HL-60/S4 (cell line): Measurements from ENCODE around the gene FNDC3B.
"Not testable (repeated sequence)": the region's sequence is repeated elsewhere in the genome, so short reads cannot be mapped to it uniquely, and the experiment has no call there.

Experiments
- in situ Hi-C: fragments of 300-500 bp; cut with MboI; formaldehyde crosslinking; loops from 2 replicates; pipeline ENCODE4 v1.14.3; 2022; ENCODE audit warnings: low sequenced_read_pairs

FNDC3B gene

DNA sequence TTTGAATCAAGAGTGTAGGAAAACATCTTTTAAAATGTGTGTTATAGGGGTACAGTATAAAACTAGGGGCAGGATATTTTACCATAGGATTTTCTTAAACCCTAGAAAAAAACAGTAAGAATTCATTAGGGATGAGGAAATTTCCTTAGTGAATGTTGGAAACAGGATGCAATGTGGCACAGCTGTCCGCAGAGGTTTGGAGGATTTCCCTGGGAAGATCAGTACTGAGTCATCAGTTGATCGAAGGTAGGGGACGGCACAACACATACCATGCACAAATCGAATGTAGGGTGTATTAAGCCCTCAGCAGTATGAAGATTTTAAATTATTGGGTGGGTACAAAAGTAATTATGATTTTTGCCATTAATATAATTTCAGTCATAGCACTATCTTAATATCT lies 49.9 kb downstream of the FNDC3B start:
- in situ Hi-C loops, result no loop called here

DNA sequence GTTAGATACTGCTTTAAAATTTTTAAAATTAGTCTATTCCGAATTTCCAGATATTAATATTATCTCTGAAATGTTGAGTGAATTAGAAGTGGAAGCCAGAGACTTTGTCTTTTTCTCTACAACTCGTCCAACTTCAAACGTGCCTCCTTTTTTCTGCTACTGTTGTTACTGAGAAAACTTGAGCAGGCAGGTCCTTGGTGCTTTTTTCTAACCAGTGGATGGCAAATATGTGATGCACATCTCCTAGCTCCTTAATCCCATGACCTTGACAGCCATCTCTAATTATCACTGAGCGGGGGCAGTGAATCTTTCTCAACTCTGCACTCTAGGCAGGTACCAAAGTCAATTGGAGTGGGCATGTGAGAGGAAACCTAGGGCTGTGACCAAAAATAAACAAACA lies 50.7 kb downstream of the FNDC3B start:
- in situ Hi-C loops, result no loop called here

DNA sequence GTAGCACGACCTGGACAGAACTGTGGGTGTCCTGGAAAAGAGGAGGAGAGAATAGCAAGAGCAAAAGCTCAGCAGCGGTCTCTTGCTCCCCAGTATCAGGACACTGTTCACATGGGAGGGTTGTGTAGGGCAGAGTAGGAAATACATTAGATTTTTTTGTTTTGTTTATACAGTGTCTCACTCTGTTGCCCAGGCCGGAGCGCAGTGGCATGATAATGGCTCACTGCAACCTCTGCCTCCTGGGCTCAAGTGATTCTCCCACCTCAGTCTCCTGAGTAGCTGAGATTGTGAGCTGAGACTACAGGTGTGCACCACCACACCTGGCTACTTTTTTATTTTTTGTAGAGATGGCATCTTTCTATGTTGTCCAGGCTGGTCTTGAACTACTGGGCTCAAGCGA lies 53.3 kb downstream of the FNDC3B start:
- in situ Hi-C loops, result no loop called here

DNA sequence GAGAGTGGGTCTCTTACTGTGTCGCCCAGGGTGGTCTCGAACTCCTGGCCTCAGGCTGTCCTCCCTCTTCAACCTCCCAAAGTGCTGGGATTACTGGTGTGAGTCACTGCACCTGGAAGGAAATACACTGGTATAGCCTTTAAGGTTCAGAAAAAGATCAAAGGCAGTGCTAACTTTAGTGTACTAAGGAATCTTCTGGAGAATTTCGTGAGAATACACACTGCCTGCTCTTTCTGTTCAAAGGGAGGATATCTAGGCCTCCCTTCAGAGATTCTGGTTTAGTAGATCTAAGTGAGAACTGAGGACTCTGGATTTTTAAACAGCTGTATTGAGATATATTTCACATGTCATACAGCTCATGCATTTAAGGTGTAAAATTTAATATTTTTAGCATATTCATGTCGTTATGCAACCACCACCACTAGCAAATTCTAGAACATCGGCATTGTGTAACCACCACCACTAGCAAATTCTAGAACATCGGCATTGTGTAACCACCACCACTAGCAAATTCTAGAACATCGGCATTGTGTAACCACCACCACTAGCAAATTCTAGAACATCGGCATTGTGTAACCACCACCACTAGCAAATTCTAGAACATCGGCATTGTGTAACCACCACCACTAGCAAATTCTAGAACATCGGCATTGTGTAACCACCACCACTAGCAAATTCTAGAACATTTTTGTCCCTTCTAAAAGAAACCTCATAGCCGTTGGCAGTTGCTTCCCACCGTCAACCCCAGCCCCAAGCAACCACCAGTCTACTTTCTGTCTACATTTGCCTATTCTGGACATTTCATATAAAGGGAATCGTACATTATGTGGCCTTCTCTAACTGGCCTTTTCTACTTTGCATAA lies 54.4 kb downstream of the FNDC3B start:
- in situ Hi-C loops, result not testable (repeated sequence)

DNA sequence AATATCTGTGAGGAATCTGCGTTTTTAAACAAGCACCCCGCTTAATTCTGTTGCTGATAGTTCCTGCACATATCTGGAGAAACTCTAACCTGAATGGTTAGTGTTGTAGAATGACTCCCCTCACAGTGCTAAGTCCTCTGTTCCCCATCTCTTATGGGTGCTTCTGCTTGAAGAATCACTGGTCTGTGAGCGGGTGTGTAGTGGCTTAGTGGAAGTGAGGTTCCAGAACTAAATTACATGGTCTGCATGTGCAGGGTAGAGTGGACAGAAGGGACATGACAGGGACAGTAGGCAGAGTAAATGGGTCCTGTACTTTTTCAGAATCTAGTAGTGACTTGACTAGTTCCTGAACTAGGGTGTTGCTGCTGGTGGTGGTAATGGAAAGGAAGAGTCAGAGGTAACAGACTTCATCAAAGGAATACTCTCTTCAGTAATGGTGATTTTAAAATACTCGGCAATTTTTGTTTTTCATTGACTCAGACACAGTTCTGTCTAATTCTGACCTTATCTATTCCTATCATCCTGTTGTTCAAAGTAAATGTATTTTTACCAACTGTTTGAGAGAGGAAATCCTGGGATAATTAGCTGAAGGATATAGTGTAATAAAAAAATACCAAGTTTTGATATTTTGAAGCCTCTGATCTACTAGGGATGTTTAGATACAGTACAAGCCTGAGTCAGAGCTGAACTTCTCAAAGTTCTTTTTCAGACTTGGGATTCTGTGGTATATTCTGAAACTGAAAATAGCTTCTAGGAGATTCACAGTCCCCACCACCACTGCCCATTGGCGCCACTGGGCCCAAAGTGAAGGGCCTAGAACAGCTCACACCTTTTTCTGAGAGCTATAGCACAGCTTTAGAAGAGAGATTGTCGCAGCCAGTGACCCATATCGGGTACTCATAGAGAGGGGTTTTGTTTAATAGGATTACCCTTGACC lies 55.5 kb downstream of the FNDC3B start:
- in situ Hi-C loops, result no loop called here

DNA sequence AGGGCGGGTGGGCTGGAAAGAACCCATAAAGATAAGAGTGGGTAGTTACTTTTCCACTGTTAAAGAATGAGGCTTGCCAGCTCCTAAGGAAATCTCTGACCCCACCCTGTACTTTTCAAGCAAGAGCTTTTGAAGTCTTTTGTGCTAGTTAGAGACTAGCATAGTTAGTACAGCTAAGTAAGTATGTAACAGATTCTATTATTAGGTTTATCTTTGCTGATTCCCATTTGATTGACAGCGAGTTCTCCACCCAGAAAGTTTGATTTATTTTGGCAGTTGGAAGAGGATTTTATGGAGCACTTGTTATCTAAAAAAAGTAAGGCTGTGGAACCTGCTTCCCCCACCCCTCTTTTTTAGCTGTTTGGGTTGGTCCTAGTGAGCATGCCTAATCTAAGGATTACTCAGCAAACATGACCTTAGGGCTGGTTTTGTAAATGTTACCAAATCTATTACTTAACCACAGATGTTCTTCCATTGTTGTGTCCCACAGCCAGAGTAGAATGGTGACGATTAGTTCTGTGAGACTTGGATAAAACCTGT lies 57.6 kb downstream of the FNDC3B start:
- in situ Hi-C loops, result no loop called here

DNA sequence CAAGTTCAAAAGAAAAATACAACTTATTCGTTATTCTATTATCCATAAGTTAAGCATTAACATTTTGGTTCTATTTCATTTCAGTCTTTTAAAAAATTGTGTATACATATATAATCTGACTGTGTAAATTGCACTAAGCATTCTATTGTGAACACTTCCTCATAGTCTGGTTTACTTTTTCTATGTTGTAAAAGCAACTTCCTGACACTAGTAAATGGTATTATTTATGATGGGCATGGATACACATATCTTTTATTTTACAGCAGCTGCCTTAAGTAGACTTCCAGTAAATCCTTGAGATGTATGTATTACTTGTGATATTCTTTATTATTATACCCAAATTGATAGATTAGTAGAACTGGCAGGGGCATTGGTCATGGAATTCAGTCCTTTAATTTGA lies 58.2 kb downstream of the FNDC3B start:
- in situ Hi-C loops, result no loop called here

DNA sequence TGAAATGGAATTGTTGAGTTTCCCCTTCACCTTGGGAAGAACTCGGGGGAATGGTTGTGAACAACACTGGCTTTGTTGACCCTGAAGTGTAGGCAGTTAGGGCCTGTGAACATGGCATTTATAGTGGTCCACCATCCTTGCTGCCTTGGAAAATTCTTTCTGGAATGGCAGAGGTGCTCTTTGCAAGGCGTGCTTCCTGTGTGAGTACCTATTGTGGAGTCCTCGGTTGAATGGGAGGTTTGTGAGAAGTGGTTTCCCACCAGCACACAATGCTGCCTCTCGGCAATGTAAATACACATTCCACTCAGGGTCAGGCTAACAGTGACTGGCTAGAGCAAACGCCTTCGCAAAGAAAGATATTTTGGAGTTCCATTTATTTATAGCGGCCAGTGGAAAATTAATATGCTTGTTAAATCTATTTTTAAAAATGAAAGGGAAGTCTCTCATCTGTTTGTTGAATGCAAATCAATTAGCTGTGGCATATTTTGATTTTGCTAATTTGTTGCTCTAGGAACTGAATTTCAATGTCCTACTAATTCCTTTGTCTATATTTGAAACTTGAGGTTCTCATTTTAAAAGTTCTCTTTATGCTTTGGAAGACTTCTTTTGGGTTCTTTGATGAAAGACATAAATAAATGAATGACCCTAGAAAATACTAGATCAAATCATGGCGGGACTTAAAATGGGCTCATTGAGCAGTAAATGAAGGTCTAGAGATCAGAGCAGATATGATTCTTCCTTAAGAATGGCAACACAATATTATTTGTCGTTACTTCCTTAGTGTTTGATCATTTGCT lies 59.5 kb downstream of the FNDC3B start:
- in situ Hi-C loops, result no loop called here

DNA sequence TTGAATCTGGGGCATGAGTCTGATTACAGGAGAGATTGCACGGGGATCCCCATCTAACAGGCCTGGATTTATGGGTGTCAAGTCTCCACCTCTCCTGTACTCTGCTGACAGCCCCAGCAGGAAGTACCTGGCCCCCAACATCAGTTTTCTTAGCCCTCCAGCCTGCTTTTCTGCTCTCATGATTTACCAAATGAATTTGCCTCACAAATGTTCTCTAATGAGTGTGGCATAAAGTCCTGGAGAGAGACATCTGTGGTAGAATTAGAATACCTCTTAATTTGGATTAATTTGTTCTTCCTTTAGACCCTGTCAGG lies 60.1 kb downstream of the FNDC3B start:
- in situ Hi-C loops, result no loop called here

DNA sequence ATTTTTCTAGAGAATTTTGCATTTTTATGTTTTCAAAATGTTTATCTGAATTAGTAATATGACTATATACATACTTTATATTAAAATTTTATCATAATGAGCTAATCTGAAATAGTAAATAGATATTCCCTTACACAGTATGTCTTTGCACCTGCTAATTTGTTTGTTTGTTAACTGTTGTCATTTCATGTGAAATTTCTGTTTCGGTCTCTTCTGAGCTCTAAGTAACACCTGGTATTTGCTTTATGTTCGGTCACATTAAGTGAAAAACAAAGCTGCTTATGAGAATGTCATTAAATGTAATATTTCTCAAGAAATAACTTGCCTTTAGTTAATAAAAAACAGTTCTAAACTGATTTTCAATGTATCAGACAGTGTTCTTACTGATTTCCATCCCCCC lies 61.1 kb downstream of the FNDC3B start:
- in situ Hi-C loops, result no loop called here

DNA sequence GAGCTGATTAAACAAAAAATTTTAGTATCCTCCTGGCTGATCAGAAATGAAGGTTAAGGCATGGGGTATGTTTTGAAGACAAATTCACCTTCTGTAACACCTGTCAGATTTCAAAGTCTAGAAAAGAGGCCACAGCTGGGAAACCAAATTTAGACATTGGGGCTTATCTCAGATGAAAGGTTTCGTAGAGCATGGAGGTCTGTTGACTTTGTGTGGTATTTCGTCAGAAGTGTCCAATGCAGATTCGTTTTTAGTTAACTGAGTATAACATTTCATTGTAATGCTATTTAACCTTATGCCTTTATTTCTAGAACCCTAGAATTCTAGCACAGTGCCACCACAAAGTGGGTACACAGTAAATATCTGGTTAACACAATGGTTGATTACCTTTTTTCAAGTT lies 61.7 kb downstream of the FNDC3B start:
- in situ Hi-C loops, result no loop called here

DNA sequence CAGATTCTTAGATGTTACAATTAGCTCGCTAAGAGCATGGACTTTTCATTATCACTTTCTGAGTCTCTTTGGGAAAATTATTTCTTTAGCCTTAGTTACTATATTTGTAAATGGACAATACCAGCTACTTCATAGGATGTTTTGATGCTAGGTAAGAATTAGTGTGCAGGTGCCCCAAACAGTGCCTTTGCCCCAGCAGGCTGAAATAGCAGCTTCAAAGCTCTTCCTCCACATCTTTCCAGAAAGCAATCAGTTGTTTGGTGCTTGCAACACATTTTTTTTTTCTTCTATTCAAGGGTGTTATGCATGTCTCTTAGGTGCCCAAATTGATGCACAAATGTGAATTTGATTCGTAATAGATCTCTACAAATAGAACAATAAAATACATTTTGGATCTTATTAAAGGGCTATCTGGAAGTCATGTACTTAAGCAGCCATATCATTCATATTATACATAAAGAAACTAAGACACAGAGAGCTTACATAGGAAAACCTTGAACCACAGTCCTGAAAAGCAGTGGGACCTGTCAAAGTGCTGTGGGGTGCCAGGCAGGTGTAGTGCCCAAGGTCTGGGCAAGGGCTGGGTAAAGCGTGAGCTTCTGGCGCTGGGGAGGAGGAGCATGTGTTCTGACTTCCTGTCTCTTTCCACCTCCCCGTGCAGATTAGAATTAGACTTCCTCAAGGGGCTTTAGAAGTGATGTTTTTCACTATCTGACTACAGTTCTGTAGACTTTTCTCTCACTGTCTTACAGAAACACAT lies 62.9 kb downstream of the FNDC3B start:
- in situ Hi-C loops, result no loop called here

DNA sequence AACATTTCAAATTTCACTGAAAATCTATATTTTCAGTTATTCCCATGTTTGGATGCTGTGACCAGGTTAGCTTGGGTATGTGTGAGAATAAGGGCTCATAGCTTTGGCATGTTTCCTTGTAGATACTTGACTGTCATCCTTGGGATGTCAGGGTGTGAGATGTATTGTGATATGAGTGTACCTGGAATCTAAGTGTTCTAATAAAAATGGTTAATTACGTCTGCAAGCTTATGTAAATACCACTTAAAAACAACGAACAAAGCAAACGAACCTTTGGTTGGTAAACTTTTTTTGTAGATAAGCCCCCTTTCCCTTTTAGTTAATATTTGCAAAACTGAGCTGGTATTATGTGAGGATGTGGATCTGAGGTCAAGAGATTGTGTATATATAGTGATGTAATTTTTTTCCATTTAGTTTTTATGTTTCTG lies 63.5 kb downstream of the FNDC3B start:
- in situ Hi-C loops, result no loop called here

DNA sequence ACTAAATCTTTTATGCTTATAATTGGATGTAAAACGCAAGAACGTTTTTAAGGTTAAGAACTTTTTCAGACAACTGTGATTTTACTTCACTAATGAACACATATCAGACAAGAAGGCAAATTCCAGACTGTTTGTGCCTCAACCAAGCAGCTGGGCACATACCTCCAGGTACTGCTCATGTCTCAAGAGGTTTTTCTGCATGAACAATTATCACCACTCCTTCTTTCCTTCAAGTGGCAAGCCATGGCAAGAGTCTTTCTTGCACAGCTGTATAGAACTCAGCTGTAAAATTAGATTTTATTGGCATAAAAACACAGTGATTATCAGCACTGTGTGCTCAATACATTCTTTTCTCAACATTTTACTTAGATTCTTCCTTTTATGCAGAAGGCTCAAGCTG lies 64.3 kb downstream of the FNDC3B start:
- in situ Hi-C loops, result no loop called here

DNA sequence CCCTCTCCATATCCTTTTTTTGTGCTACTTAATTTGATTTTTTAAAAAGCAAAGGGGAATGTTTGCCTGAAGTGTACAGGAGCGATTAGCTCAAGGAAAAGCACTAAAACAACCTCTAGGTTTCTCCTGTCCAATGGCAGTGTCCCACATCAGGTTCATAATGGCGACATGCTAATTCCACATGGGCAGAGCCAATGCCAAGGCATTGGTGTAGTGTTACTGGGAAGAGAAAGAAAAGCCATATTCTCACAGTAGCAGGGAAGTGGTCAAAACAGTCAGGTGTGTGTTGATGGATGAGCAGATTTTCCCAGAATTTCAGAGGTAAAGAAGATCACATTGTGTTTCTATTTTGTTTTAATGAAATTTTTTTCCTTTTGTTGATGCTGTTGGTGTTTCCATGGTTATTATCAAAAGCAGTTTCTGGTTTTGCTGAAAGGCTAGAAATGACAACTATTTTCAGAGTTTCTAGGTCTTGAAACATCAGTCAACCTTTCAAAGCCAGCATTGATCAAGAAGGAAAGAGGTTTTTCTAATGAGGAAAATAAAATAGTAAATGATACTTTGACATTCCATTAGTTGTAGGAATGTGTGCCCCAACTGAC lies 65.2 kb downstream of the FNDC3B start:
- in situ Hi-C loops, result no loop called here

DNA sequence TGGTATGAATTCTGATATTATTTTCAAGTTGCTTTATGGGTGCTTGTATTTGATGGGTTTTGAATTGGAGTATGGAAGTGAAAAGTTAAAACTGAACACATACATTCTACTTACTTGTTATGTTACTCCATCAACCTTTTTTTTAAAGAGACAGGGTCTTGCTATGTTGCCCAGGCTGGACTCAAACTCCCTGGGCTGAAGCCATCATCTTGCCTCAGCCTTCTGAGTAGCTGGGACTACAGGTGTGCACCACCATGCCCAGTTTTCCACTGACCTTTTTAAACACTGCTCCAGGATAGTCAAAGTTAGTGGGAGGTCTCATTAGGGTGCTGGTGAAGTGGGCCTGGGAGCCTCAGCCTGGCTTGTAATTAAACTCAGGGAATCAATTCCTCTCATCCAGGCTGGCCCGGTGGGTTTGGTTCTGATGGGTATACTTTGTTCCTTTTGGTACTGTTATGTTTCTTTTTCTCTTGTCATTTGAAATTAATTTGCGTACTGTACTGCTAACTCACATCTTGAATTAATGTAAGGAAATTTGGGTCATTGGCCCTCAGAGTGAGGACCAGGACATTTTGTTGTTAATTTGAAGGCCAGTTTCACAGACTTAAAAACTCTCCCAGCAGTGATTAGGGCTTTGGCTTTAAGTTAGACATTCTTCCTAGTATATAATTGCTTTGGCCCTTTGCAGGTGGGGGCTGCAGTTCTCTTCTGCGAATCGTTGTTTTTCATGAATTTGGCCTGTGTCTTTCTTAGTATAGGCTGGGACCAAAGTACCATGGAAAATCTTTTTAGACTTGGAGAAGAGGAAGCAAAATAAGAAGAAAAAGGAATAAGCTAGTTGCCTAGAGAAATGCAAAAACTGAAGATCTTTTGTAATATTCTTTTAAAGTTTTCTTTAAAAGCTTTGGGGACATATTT lies 66.9 kb downstream of the FNDC3B start:
- in situ Hi-C loops, result no loop called here

DNA sequence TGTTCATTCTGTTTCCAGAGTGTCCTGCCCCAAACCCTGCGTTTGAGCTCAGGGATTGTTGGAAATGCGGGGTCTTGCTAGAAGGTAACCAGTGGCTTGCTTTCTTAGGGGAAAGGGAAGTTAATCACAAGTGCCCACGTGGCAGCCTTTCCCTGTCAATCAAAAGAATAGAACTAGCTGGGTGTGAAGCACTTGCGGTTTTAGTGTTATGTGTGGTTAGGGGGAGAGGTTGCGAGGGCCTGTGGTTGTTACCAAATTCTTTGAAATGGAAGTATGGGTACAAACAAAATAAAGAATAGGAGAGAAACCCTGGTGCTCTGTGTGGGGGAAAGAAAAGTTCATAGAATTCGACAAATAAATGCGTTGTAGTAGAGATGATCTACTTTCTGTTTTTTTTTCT lies 67.6 kb downstream of the FNDC3B start:
- in situ Hi-C loops, result no loop called here

DNA sequence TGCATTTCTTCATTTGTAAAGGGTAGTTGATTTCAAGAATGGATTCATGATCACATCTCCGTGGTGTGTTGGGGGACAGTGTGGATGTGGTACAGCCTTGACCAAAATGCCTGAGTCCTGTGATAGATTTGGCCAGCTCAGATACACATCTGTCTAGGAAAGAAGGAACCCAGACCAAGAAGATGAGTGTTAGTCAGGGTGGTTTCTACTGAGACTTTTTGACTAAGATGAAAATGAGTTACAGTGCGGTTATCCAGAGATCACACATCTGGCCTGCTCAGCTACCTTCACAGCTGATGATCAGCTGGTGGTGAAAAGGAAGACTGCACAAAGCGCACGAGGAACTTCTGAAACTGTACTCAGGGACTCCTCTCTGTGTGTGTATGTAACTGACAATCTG lies 68.0 kb downstream of the FNDC3B start:
- in situ Hi-C loops, result no loop called here
